NCI-H748 (cell line): ENCODE results near the gene SAMD4A.

Experiments used
- DNase-seq: peaks from one replicate; lab custom pipeline; 2025; ENCODE audit not compliant: unreplicated experiment; lab: John Stamatoyannopoulos, UW

SAMD4A gene

GRCh38 chr14:54754116-54754622 lies 187.2 kb downstream of the SAMD4A start:
- DNase-seq: no peak

GRCh38 chr14:54754623-54755386 lies 187.9 kb downstream of the SAMD4A start:
- DNase-seq: no peak

GRCh38 chr14:54756656-54757392 lies 189.9 kb downstream of the SAMD4A start:
- no peak for DNase-seq

- no peak for DNase-seq
Observed at GRCh38 chr14:54758041-54758440, 191.1 kb downstream of the SAMD4A start.

- DNase-seq: no peak
Observed at GRCh38 chr14:54759982-54760585, 193.2 kb downstream of the SAMD4A start.

GRCh38 chr14:54760866-54761575 lies 194.1 kb downstream of the SAMD4A start:
- no peak for DNase-seq

- no peak for DNase-seq
Observed at GRCh38 chr14:54761835-54762234, 194.9 kb downstream of the SAMD4A start.

GRCh38 chr14:54762296-54762695 lies 195.4 kb downstream of the SAMD4A start:
- no peak for DNase-seq

- DNase-seq: no peak
Observed at GRCh38 chr14:54763761-54764160, 196.8 kb downstream of the SAMD4A start.

GRCh38 chr14:54766276-54767138 lies 199.6 kb downstream of the SAMD4A start:
- no peak for DNase-seq

- DNase-seq: no peak
Observed at GRCh38 chr14:54767139-54767431, 200.2 kb downstream of the SAMD4A start.

- no peak for DNase-seq
Observed at GRCh38 chr14:54767450-54767849, 200.5 kb downstream of the SAMD4A start.

GRCh38 chr14:54768501-54769129 lies 201.7 kb downstream of the SAMD4A start:
- DNase-seq: no peak

- peak; percentile 87 for DNase-seq
Observed at GRCh38 chr14:54769951-54770863, 203.3 kb downstream of the SAMD4A start.

GRCh38 chr14:54771411-54772027 lies 204.6 kb downstream of the SAMD4A start:
- DNase-seq: no peak

- no peak for DNase-seq
Observed at GRCh38 chr14:54772451-54772881, 205.5 kb downstream of the SAMD4A start.

GRCh38 chr14:54773171-54774006 lies 206.5 kb downstream of the SAMD4A start:
- peak; percentile 83 for DNase-seq

GRCh38 chr14:54774824-54775223 lies 207.9 kb downstream of the SAMD4A start:
- no peak for DNase-seq
